ENCODE measurements around the gene PTPRC. TPM values are rescaled to one million over a fixed set of nuclear protein-coding genes. Genes with fewer than 3 reads are reported as not detected.

Gene PTPRC
- total RNA-seq, 1 experiment from 2014 or later: not detected

- Histone ChIP-seq H3K27me3 (no peaks in the 10 kb centered on the region), H3K4me3 (no peak overlapping the region), H3K27ac (0 out of 2 replicates have a peak overlapping the region, but pooled peaks have one; percentile 25), H3K36me3 (no peaks in the 10 kb centered on the region), H3K9me3 (replicated peaks) (no peaks in the 10 kb centered on the region), H3K4me1 (peaks cover 8% of the 10 kb centered on the region)
- peak; percentile 61 to 76 for DNase-seq
Observed at GRCh38 chr1:198788561-198789064, 149.8 kb downstream of the PTPRC start.

GRCh38 chr1:198793714-198794113, 154.9 kb downstream of the PTPRC start:
- Histone ChIP-seq H3K4me3 (no peak overlapping the region), H3K9me3 (replicated peaks) (no peaks in the 10 kb centered on the region), H3K27ac (no peak overlapping the region), H3K36me3 (no peaks in the 10 kb centered on the region), H3K4me1 (peaks cover 5% of the 10 kb centered on the region; the same call in 1 of the 2 replicates), H3K27me3 (no peaks in the 10 kb centered on the region)
- DNase-seq: no peak

GRCh38 chr1:198794498-198794897, 155.7 kb downstream of the PTPRC start:
- DNase-seq: no peak
- Histone ChIP-seq H3K36me3 (no peaks in the 10 kb centered on the region), H3K27ac (no peak overlapping the region), H3K4me3 (no peak overlapping the region), H3K9me3 (replicated peaks) (no peaks in the 10 kb centered on the region), H3K4me1 (no peaks in the 10 kb centered on the region), H3K27me3 (no peaks in the 10 kb centered on the region)

- no peak for DNase-seq
- H3K4me3 ChIP-seq: no peak overlapping the region
- H3K9me3 ChIP-seq (replicated peaks): no peaks in the 10 kb centered on the region
- no peak overlapping the region for H3K27ac ChIP-seq
- H3K4me1 ChIP-seq: no peaks in the 10 kb centered on the region
- no peaks in the 10 kb centered on the region for H3K27me3 ChIP-seq
- no peaks in the 10 kb centered on the region for H3K36me3 ChIP-seq
Observed at GRCh38 chr1:198797656-198798055, 158.8 kb downstream of the PTPRC start.

GRCh38 chr1:198798923-198799386, 160.1 kb downstream of the PTPRC start:
- H3K27me3 ChIP-seq: no peaks in the 10 kb centered on the region
- no peaks in the 10 kb centered on the region for H3K4me1 ChIP-seq
- H3K27ac ChIP-seq: no peak overlapping the region
- no peak for DNase-seq
- H3K4me3 ChIP-seq: no peak overlapping the region
- no peaks in the 10 kb centered on the region for H3K9me3 ChIP-seq (replicated peaks)
- H3K36me3 ChIP-seq: no peaks in the 10 kb centered on the region

- Histone ChIP-seq H3K9me3 (replicated peaks) (no peaks in the 10 kb centered on the region), H3K36me3 (no peaks in the 10 kb centered on the region), H3K4me3 (no peak overlapping the region), H3K27me3 (no peaks in the 10 kb centered on the region), H3K27ac (no peak overlapping the region), H3K4me1 (no peaks in the 10 kb centered on the region)
- no peak for DNase-seq
Observed at GRCh38 chr1:198805498-198806151, 166.8 kb downstream of the PTPRC start.

GRCh38 chr1:198806861-198807260, 168.0 kb downstream of the PTPRC start:
- Histone ChIP-seq H3K27me3 (no peaks in the 10 kb centered on the region), H3K4me3 (no peak overlapping the region), H3K27ac (no peak overlapping the region), H3K36me3 (no peaks in the 10 kb centered on the region), H3K4me1 (no peaks in the 10 kb centered on the region), H3K9me3 (replicated peaks) (no peaks in the 10 kb centered on the region)
- DNase-seq: no peak

Other genes with a start within 250 kb of the PTPRC start
- not detected in 2 replicates for gene ATP6V1G3, start 98.4 kb upstream of the PTPRC start, total RNA-seq (2014; rRNA removed; shearing (Covaris generic))